Activated CD8-positive, alpha-beta memory T cell treated with anti-CD3 and anti-CD28 coated beads, Interleukin-2, amount 50 U/mL, for 24 hours (primary cell): ENCODE data around the gene BAHD1.

Experiments
- DNase-seq: peaks from one replicate; pipeline ENCODE4 v3.0.0-alpha.2; 2020; ENCODE audit errors: extremely low read depth

Gene BAHD1

GRCh38 chr15:40498891-40499290 lies 58.1 kb downstream of the BAHD1 start:
- DNase-seq, result no peak

DNA sequence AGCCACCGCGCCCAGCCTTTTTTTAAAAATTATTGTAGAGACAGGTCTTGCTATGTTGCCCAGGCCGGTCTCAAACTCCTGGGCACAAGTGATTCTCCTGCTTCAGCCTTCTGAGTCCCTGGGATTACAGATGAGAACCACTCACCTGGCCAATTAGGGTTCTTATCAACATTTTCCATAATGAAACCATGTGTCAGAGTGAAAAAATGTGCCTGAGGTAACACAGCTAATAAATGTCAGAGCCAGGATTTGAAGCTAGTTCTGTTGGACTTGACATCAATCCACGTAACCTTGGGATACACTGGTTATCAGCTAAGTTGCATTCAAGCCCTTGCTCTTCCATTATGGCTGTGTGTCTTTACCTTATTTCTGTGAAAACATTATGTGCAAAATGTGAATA lies 59.2 kb downstream of the BAHD1 start:
- DNase-seq, result no peak

DNA sequence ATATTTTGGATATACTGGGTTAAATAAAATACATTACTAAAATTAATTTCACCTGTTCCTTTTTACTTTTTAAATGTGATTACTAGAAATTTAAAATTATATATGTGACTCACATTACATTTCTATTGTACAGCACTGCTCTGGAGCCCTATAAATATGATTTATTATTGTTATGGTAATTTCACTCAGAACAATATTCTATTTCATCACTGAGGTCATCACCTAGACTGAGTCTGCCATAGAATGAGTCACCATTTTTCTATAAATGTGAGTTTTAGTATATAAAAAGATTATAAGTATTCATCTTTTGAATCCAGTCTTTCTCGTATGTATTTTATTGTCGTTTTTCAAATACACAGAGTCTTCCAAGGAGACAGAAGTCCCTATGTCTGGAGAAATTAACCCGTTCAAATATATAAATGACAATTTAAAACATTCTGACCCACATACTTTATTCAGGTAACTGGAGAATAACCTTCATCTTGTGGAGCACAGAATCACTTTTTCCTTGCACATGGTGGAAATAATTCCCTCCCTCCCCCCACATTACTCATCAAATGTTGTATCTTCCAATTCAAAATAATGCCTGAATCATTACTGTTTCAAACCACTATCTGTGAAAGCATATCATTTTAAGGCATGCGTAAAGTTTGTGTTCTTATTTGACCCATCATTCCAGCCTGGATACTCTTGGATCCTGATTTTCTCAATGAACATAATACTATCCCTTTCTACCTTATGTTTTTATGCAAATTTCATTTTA lies 60.0 kb downstream of the BAHD1 start:
- DNase-seq, result no peak

DNA sequence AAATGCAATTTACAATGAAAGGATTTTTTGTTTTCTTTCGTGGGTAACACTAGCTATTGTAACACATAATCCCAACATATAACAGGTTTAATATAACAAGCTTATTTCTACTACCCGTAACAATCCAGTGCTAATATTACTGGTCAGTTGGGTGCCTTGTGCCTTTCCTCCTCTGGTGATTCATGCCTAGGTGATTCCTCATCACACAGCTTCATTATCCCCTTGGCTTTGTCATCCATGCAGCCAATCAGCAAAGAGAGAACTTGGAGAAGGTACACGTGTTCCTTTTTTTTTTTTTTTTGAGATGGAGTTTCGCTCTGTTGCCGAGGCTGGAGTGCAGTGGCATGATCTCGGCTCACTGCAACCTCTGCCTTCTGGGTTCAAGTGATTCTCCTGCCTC lies 60.7 kb downstream of the BAHD1 start:
- no peak for DNase-seq

- DNase-seq, result peak; percentile 9
Measured at GRCh38 chr15:40506964-40507571, 66.3 kb downstream of the BAHD1 start.

DNA sequence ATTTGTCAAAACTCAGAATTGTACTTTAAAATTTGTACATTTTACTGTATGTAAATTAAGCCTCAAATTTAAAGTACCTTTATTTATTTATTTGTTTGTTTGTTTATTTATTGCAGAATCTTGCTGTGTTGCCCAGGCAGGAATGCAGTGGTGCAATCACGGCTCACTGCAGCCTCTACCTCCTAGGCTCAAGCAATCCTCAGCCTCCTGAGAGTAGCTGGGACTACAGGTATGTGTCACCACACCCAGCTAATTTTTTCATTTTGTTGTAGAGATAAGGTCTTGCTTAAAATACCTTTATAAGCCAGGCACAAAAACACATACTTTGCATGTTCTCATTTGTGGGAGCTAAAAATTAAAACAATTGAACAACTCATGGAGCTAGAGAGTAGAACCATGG lies 67.5 kb downstream of the BAHD1 start:
- no peak for DNase-seq

GRCh38 chr15:40510201-40510600 lies 69.4 kb downstream of the BAHD1 start:
- DNase-seq, result no peak

- no peak for DNase-seq
Measured at GRCh38 chr15:40511093-40511471, 70.3 kb downstream of the BAHD1 start.

GRCh38 chr15:40511472-40512133 lies 70.8 kb downstream of the BAHD1 start:
- DNase-seq, result no peak

DNA sequence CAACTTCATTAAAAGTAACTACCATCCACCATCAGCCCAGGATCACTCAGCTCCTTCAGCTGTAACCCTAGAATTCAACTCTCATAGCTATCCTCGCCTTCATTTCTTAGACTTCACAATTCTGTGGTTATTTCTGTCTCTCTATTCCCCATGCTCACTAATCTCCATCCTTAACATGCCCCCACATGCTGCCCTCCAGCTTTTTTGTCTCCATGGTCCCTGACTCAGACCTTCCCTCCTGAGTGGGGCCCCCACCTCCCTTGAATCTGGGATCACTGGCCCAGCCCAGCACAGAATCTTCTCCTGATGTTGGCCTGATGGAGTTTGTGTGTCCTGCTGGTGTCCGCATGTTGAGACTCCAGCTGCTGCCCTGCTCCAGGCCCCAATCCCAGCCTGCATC lies 71.7 kb downstream of the BAHD1 start:
- DNase-seq, result no peak

DNA sequence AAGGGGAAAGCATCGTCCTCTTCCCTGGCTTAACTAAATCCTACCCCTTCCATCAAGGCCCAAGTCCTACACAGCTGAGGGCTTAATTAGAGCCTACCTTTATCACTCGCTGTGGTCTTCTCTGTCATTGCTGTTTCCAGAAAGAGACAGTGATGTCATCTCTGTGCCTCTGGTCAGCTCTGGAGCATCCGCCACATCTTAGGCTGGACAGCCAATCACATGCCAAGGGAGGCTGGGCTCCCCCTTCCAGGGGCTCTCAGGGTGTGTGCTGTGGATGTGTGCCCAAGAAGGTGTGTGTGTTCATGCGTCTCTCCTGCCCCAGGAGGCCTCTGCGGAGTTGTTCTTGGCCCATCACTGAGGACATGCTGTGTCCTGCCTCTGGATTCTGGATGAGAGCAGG lies 72.9 kb downstream of the BAHD1 start:
- DNase-seq, result no peak

- no peak for DNase-seq
Measured at GRCh38 chr15:40516322-40516721, 75.6 kb downstream of the BAHD1 start.
